ENCODE data around the gene DSC3. TPM values are rescaled to one million over a fixed set of nuclear protein-coding genes. Genes with fewer than 3 reads are reported as not detected.

DSC3 gene
- total RNA-seq, 1 donor from 2014 or later = 67.4 TPM

DNA sequence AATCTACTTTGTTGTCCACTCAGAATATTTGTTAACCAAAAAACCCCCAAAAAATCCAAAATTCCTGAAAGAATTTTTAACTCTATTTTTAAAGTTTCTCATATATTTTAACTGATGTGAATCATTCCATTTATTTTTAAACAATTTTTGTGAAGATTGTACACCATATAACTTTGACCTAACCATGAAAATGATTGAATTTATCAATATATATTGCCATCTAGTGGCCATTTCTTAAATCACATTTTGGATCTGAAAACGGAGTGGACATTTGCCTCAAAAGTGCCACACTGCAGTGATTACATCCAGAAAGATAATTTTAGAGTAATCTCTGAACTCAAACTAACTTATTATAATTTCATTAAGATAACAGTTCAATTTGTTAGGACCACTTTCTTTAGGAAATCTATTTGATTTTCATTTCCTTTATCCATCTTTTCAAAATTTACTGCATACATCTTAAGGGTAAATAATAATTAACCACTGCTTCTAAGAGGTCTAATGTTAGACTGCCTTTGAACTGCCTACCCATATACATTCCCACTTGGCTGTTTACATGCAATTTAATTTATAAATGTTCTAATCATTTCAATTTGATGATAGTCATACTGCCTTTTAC is 71.1 kb downstream of the DSC3 start:
- DNase-seq = peak; percentile 56

DNA sequence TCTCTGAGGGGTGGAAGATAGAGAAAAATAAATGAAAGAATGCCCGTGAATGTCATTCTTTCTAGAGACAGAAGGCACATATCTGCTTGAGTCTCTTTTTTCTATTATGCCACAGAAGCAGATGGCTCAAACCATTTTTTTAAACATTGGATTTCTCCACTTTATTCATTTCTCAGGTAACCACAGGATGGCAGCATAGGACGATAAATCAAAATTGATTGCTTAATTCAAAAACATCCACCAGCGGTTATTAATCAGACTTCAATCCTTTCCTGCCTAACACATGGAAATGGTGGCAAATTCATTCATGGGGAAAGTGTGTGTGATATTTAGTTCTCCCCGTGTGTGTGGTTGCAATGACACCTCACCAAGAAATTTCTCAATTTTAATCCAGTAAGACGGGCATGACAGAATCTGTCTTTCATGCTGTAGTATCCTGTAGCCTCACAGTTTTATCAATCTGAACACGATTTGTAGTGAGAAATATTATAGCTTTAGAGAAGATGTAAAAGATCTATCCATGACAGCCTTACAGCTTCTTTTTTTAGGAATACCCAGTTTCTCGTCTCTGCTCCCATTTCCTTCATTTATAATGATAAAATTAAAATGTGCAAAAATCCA is 72.2 kb downstream of the DSC3 start:
- DNase-seq = peak; percentile 60

DNA sequence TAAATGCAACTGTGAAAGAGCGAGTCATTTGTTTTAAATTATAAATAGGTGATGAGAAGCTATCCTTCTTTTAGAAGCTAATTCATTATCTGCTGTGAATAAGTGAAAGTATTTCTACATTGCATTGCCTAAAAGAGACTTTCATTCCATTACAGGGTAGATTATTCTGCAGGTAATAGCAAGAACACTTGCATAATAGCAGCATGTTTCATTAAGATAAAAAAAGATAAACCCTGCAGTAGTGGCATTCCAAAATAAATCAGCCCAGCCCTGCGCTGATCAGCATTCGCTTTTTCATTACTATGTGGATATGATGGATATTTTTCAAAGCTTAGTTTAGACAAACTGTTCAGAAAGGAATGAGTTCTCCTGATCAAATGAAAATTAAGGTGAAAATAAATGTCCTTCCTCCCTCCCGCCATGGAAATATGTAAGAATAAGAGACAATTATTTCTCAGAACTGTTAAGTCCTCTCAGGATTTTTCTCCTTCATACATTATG is 72.8 kb downstream of the DSC3 start:
- no peak for DNase-seq

DNA sequence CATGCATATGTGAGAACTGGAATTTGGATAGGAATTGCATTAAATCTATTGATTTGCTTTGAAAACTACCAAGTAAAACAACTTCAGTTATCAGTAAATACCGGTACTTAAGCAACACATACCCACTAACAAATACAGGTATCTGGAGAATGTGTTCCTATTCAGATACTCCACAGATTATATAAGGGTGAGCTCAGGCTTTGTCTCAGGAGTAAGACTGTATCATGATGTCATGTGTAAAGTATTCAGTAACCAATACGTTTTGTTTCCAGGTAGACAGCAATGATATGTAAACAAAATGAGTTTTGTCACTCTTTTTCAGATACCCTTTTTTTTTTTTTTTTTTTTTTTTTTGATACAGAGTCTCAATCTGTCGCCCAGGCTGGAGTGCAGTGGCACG is 74.8 kb downstream of the DSC3 start:
- DNase-seq = no peak

DNA sequence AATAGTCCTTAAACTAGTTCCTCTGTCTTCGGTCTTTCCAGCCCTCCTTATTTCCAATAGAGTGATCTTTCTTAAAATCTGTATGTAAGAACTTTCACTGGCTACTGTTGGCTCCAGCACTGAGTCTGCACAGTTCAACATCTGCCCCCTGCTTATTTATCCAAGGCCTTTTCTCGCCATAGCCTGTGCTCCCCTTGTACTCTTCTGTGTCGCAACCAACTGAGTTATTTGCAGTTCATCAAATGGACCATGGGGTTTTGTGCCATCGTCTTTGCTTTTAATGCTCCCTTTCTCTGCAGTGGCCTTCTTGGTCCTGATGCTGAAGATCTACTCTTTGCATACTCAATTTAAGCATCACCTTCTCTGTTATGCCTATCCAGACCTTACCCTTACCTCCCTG is 77.3 kb downstream of the DSC3 start:
- no peak for DNase-seq

DNA sequence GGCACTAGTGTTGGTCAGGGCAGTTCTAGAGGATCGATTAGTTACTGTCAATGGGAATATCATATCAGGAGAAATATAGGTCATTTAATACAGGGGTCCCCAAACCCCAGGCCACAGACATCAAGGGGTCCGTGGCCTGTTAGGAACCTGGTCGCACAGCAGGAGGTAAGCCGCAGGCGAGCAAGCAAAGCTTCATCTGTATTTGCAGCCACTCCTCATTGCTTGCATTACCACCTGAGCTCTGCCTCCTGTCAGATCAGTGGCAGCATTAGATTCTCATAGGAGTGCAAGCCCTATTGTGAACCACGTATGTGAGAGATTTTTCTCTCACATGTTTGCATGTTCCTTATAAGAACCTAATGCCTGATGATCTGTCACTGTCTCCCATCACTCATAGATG is 81.9 kb downstream of the DSC3 start:
- DNase-seq = no peak

DNA sequence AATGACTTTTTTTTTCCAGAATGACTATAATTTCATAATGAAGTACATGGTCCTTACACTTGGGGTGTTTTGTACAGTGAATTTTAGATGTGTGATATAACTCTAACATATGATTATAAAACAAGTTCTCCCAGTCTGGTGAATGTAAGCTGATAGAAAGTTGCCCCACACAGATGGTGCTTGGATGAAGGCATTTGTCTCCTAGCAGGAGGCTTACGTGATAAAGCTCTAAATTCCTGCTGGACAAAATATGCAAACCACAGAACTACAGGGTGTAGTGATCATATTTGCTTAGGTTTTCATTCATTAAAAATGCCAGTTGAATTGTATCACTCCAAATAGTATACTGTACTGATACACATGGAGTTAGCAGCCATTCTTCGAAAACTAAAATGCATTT is 85.5 kb downstream of the DSC3 start:
- DNase-seq = no peak

DNA sequence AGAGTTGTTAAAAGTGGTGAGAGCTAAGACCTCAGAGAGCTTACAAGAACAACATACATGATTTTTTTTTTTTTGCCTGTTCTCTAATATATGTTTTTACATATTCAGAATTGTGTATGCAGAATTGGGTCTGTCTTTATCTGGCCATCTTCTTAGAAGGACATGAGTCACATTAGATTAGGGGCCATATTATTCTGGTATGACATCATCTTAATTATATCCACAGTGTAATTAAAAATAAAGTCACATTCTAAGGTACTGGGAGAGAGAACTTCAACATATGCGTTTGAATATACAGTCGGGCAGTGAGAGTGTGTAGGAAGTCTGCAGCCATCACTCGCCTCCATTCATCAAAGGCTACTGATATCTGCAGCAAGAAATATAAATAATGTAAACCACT is 88.3 kb downstream of the DSC3 start:
- no peak for DNase-seq

DNA sequence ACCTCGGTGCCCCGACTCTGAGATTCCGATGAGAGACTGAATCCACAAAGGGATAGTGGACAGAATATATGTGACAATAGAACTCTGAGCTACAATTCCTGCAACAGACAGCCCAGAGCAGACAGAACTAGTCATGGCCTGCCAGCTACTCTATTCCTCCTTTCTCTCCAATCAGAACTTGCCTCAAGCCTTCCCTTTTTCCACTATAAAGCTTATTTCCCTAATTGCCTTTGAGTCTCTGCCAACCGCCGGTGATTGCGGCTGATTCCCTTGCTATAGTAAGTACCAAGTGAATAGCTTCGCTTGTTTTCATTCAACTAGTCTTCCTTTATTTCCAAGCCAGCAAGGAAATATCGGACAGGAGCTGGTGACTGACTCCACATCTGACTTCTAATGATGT is 96.8 kb downstream of the DSC3 start:
- DNase-seq = peak; percentile 26

DNA sequence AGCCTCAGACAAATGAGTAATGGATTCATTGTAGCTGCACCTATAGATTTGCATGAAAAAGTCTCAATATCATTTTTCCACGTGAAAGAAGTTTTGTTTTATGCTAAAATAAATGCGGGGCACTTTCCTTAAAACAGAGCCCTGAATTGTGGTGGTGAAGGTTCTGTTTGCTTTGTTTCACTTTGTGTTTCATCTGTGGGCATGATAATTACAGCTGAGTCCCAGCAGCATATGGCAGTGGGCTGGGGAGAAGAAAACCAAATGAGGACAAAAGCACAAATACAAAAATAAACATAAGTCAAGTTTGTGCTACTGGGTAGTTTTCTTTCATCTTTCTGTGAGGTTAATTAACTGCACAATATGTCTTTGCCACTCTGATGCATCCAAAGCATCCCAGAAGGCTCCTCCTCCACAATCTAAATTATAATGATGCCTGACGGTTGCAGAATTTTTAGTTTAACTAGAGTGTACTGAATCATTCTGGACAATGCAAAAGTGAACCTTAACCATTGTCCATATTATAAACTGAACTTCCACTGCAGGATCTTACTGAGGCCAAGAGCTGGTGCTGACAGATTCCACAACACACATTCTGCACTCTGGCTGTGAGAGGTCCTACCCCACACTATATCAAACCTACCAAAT is 97.6 kb downstream of the DSC3 start:
- no peak for DNase-seq

DNA sequence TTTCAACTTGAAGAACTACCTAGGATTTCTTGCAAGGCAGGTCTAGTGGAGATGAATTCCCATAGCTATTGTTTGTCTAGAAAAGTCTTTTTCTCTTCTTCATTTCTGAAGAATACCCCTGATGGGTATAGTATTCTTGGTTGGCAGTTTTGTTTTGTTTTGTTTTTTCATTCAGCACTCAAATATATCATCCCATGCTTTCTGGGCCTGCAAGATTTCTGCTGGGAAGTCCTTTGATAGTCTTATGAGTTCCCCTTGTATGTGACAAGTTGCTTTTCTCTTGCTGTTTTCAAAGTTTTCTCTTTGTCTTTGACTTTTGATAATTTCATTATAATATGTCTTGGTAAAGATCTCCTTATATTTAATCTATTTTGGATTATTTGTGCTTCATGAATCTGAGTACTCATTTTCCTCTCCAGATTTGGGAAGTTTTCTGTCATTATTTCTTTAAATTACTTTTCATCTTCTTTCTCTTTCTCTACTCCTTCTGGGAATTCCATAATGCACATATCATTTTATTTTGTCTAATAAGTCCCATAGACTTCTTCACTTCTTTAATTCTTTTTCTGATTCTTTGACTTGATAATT is 101.5 kb downstream of the DSC3 start:
- DNase-seq = no peak

Small RNAs within 50 kb of the gene (small RNA-seq; reads per million reads assigned to genes)
- not detected for gene RNU6-857P (ENCODE audit: low replicate concordance)

Other genes with a start within 250 kb of the DSC3 start
- 54.9 TPM for gene DSC2, start 59.7 kb upstream of the DSC3 start, total RNA-seq
- gene DSC1, start 120.1 kb upstream of the DSC3 start, total RNA-seq = 1.1 TPM

All from tongue (tissue), 3 donors.